ENCODE results near the gene PGGT1B.
"Not testable (repeated sequence)": the region's sequence is repeated elsewhere in the genome, so short reads cannot be mapped to it uniquely, and the experiment has no call there.

Gene PGGT1B

GRCh38 chr5:115260248-115260647 lies 2.4 kb downstream of the PGGT1B start:
- DNase-seq (ENCODE audit: low read depth in 1 of 2, low spot score in 1 of 2) = no peak

DNA sequence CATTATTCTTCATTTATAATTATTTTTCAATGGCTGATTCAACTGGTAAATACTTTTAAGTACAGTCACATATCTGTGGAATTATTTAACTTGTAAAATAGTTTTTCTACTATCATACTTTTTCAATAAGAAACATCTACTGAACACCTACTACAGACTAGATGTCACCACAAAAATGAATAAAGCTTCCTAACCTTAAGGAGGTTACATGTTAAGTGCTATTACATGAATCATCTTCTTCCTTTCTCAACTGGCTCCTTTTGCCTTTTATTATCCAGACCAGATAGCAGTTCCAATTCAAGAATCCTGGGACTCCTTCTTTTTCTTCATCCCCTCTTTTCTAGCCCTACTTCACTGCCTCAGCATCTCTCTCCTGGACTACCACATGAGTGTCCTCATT lies 4.7 kb downstream of the PGGT1B start:
- DNase-seq (ENCODE audit: low read depth in 1 of 2, low spot score in 1 of 2) = no peak

GRCh38 chr5:115249379-115249778 lies 13.3 kb downstream of the PGGT1B start:
- not testable (repeated sequence) for DNase-seq (ENCODE audit: low read depth in 1 of 2, low spot score in 1 of 2)

- no peak for DNase-seq (ENCODE audit: low read depth in 1 of 2, low spot score in 1 of 2)
Measured at GRCh38 chr5:115246361-115246991, 16.2 kb downstream of the PGGT1B start.

DNA sequence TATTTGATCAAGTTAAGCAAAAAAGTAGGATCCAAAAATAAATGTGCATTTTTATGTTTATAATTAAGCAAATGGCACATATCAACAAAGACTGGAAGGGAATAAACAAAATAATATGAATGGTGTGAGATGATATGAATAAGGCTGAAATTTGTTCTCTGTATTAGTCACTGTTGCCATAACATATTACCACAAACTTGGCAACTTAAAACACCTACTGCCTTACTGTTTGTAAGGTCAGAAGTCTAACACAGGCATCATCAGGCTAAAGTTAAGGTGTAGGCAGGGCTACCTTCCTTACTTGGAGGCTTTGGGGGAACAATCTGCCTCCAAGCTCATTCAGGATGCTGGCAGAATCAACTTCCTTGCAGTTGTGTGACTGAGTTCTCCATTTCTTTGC lies 19.3 kb downstream of the PGGT1B start:
- DNase-seq (ENCODE audit: low read depth in 1 of 2, low spot score in 1 of 2) = no peak

DNA sequence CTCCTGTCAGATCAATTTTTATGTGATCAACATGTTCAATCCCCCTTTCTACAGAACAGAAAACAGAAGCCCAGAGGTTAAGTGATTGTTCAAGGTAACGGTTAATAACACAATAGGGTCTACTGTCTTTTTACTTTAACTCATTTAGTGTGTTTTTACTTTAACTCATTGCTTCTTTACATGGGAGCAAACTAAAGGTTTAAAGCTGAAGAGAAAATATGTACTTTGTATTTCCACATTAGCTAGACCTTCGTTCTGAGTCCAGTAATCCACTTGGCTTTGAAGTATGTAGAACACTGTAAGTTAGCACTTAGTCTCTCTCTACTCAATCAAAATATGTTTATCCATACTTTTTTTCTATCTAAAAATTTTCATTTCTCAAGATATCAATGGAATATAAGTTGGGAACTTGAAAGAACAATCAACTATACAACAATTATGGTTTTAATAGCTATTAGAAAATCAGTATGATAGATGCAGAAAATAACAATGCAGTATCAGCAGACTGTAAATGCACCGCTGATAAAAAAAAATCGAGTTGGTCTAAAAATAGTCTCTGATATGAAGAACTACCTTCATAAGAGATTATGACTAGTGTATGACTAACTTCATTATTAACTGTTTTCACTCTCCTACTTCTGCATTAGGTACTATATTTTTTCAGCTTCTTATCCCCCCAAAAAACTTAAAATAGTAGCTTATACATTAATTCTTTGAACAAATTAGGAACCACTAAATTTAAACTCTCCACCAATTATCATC lies 20.6 kb downstream of the PGGT1B start:
- no peak for DNase-seq (ENCODE audit: low read depth in 1 of 2, low spot score in 1 of 2)

- DNase-seq (ENCODE audit: low read depth in 1 of 2, low spot score in 1 of 2) = no peak
Measured at GRCh38 chr5:115237066-115237465, 25.6 kb downstream of the PGGT1B start.

DNA sequence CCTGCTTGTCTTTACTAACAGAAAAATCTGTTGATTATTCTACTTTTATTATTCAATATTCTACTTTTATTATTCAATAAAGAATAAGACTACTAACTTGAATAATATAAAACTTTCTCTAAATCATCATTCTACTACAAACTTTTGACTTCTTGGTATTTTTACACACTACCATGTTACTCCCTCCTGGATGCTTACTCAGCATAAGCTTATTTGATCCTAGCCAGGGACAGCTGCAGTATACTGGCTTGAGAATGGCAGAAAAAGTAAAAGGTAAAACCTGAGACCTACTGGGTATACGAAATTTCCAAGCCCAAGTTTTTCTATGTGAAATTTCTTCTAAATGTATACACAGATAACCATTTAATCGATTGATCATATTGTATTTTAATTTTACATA lies 26.1 kb downstream of the PGGT1B start:
- DNase-seq (ENCODE audit: low read depth in 1 of 2, low spot score in 1 of 2) = no peak

GRCh38 chr5:115231598-115231997 lies 31.1 kb downstream of the PGGT1B start:
- no peak for DNase-seq (ENCODE audit: low read depth in 1 of 2, low spot score in 1 of 2)

DNA sequence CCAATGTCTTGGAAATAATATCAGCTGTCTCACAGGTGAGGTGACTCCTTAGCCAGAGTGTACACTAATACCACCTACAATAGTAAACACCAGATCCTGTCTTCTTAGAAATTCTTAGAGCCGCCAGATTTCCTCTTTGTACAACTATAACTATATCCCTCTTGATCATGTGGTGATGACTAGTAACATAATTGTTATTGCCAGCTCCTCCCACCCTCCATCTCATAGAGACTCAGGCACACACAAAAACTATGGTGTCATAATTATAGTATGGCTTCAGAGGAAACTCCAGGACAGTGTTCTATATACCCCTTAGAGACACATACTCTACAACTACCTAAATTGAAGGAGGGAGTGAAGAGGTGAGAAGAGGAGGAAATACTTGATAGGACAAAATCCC lies 33.1 kb downstream of the PGGT1B start:
- DNase-seq (ENCODE audit: low read depth in 1 of 2, low spot score in 1 of 2) = no peak

DNA sequence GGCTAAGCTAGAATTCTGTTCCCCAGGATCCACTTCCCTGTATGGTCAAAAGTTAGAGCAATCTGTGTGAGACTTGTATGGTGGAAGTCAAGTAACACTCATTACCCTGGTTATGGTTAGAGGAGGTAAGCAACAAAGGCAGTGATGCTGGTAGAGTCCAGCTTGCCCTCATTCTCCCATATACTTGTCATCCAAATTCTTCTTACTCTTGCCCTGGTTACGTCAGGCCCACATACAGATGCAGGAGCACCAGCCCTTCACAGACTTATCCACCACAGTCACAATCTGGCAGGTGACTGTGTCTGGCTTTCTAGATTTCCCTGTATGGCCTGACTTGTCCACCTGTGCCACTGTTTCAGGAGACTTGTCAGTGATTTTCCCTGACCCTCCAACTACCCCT lies 35.4 kb downstream of the PGGT1B start:
- no peak for DNase-seq (ENCODE audit: low read depth in 1 of 2, low spot score in 1 of 2)

DNA sequence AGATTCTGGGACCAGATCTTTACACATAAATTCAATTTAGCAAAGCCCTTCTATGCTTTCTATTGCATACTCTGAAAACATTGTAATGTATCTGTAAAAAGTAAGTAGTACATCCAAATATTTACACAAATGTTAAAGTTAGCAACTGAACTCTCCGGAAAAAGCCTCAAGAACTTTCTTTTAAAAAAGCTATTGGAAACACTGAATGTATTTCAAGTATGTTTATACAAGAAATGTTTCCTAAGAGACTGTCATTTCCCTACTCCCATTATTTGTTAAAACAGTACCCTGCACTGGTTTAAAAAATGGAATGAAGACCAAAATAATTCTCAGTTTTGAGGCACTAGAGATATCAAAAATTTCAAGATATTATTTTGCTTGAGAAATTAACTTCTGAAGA lies 48.1 kb downstream of the PGGT1B start:
- no peak for DNase-seq (ENCODE audit: low read depth in 1 of 2, low spot score in 1 of 2)

GRCh38 chr5:115209279-115209678 lies 53.4 kb downstream of the PGGT1B start:
- peak; percentile 1 to 25 for DNase-seq (ENCODE audit: low read depth in 1 of 2, low spot score in 1 of 2)

DNA sequence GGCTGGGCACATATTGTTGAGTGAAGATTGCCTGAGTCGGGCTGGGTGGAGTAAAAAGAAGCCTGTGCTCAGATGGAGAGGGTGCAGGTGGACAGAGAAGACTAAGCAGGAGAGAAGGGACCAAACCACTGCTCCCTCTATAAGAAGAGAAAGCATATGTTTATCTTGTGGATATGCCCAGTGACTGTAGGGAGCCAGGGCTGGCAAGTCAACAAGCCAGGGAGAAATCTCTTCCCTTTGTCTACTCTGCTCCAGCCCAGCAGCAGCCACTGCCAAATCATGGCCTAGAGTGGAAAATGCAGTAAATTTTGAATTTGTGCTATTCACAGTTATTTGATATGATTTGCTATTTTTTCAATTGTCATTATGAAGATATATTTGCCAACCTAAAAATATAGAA lies 59.7 kb downstream of the PGGT1B start:
- no peak for DNase-seq (ENCODE audit: low read depth in 1 of 2, low spot score in 1 of 2)

GRCh38 chr5:115196161-115196560 lies 66.5 kb downstream of the PGGT1B start:
- no peak for DNase-seq (ENCODE audit: low read depth in 1 of 2, low spot score in 1 of 2)

GRCh38 chr5:115194676-115195075 lies 68.0 kb downstream of the PGGT1B start:
- DNase-seq (ENCODE audit: low read depth in 1 of 2, low spot score in 1 of 2) = no peak

DNA sequence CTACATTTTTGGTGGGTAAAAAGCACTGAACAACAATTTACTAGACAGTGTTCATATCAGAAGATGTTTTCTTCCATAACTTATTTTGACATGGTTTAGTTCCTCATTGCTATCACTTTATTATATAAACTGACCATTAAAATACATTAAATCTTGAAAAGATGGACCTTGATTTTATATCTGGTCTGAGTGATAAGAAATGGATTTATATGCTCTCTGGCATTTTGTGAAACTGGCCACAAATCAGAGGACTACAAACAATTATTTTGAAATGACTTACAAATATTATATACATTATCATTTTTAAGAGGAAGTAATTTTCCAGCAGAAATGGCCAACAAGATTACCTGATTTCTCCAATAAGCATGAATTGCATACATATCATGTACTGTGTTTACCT lies 69.4 kb downstream of the PGGT1B start:
- DNase-seq (ENCODE audit: low read depth in 1 of 2, low spot score in 1 of 2) = no peak

- DNase-seq (ENCODE audit: low read depth in 1 of 2, low spot score in 1 of 2) = no peak
Measured at GRCh38 chr5:115192098-115192497, 70.6 kb downstream of the PGGT1B start.

DNA sequence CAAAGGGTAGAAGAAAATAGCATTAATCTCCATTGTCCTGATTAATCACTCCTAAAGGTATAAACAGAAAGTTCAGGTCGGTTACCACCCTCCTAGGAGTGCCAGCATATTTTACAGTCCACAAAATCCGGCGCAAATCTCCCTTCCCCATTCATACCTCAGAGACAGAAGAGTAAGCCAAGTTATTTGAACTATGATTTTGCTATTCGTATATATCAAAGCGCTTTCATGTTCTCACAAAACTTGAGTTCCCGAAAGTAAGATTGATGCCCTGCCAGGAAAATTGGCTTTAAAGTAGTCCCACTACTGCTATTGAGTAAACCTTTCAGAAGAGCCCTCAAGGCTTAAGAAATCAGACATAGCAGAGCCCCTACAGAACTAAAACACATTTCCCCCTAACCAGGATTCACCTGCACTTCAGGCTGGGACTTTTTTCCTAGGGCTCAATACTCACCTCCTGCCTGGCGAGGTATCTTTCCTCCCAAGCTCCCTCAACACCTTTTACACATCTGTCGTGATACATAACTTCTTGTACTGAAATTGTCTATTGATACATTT lies 71.1 kb downstream of the PGGT1B start:
- DNase-seq (ENCODE audit: low read depth in 1 of 2, low spot score in 1 of 2) = no peak

DNA sequence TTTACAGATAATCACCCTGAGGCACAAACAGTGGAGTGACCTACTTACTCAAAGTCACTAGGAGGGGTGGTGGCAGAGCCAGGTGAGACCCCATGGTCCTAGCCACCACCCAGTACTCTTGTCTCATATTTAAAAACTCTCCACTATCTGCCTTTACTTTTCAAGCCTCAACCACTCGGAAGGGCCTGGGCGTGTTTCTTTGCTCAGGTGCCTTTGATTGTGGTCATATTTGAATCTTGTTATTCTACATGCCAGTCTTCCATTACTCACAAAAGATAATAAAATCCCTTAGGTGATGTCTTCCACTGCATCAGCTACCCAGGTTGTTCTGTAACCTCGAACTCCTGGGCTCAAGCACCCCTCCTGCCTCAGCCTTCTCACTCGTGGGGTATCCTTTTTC lies 72.3 kb downstream of the PGGT1B start:
- DNase-seq (ENCODE audit: low read depth in 1 of 2, low spot score in 1 of 2) = no peak

DNA sequence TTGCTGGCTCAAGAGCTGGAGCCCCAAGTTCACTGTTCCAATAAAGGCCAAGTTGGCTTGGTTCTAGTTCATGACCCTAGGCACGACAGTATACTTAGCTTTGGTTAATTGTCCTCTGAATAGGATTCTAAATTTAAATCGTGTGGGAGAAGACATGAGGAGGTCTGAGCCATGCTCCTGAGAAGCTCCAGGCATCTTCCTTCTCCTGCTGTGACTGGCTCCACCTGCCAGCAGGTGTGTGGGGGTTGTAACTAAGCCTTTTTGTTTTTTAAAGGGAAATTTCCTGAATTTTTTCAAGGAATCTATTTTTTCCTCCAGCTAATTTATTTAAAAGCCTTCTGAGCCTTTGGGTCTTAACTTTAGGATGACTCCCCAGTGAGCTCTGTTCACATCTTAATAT lies 72.8 kb downstream of the PGGT1B start:
- DNase-seq (ENCODE audit: low read depth in 1 of 2, low spot score in 1 of 2) = no peak

GRCh38 chr5:115186794-115187193 lies 75.9 kb downstream of the PGGT1B start:
- DNase-seq (ENCODE audit: low read depth in 1 of 2, low spot score in 1 of 2) = no peak

- DNase-seq (ENCODE audit: low read depth in 1 of 2, low spot score in 1 of 2) = no peak
Measured at GRCh38 chr5:115184770-115185169, 77.9 kb downstream of the PGGT1B start.

Data from activated CD4-positive, alpha-beta T cell treated with anti-CD3 and anti-CD28 coated beads, Interleukin-2, amount 50 U/mL, for 24 hours (primary cell).